GM23248 (cell line): ENCODE results near the gene KCNQ1OT1. TPM values are rescaled to one million over a fixed set of nuclear protein-coding genes. Genes with fewer than 3 reads are reported as not detected.

ENCODE experiments used
- DNase-seq: peaks from one replicate; pipeline ENCODE4 v3.0.0-alpha.2; 2015
- H2AFZ ChIP-seq: fragments of 200-600 bp; sonication (generic); 2 replicates; pipeline ENCODE4 v1.6.1; 2016; ENCODE audit warnings: antibody characterized with exemption
- H3F3A ChIP-seq: fragments of 200-600 bp; sonication (generic); 2 replicates; pipeline ENCODE4 v1.6.1; 2016; ENCODE audit warnings: mild to moderate bottlenecking, antibody characterized with exemption, mixed run types; ENCODE audit not compliant: insufficient read depth
- H3K27ac ChIP-seq: fragments of 200-600 bp; sonication (generic); 2 replicates; pipeline ENCODE4 v1.5.1; 2016; ENCODE audit warnings: mild to moderate bottlenecking
- H3K27me3 ChIP-seq: fragments of 200-600 bp; sonication (generic); replicated peaks from 2 replicates; pipeline ENCODE4 v1.6.1; 2016; ENCODE audit warnings: mild to moderate bottlenecking; ENCODE audit not compliant: insufficient read depth
- H3K36me3 ChIP-seq: fragments of 200-600 bp; sonication (generic); 2 replicates; pipeline ENCODE4 v1.6.1; 2016; ENCODE audit warnings: low read depth, mild to moderate bottlenecking
- H3K4me1 ChIP-seq: fragments of 200-600 bp; sonication (generic); 2 replicates; pipeline ENCODE4 v1.6.1; 2016; ENCODE audit warnings: mild to moderate bottlenecking; ENCODE audit not compliant: insufficient read depth
- H3K4me2 ChIP-seq: fragments of 200-600 bp; sonication (generic); one replicate; pipeline ENCODE4 v1.6.1; 2016; ENCODE audit warnings: mild to moderate bottlenecking; ENCODE audit not compliant: unreplicated experiment
- H3K4me3 ChIP-seq: fragments of 200-600 bp; sonication (generic); 2 replicates; pipeline ENCODE4 v1.5.1; 2016; ENCODE audit warnings: mild to moderate bottlenecking
- H3K79me2 ChIP-seq: fragments of 200-600 bp; sonication (generic); 2 replicates; pipeline ENCODE4 v1.6.1; 2016; ENCODE audit warnings: mild to moderate bottlenecking; ENCODE audit not compliant: insufficient read depth
- H3K9ac ChIP-seq: fragments of 200-600 bp; sonication (generic); 2 replicates; pipeline ENCODE4 v1.6.1; 2016; ENCODE audit warnings: mild to moderate bottlenecking
- H3K9me2 ChIP-seq: fragments of 200-600 bp; sonication (generic); 2 replicates; pipeline ENCODE4 v1.6.1; 2016; ENCODE audit warnings: mixed run types, mild to moderate bottlenecking, moderate library complexity; ENCODE audit not compliant: insufficient read depth
- H3K9me3 ChIP-seq: fragments of 200-600 bp; sonication (generic); one replicate; pipeline ENCODE4 v1.6.1; 2017; ENCODE audit warnings: low read depth
- H4K20me1 ChIP-seq: fragments of 200-600 bp; sonication (generic); 2 replicates; pipeline ENCODE4 v1.6.0; 2016; ENCODE audit not compliant: insufficient read depth
- EZH2 ChIP-seq: fragments of 200-600 bp; sonication (generic); IDR thresholded peaks from 2 replicates; pipeline ENCODE4 v1.6.1; 2018; ENCODE audit warnings: antibody characterized with exemption, mild to moderate bottlenecking; ENCODE audit not compliant: insufficient read depth, poor library complexity, severe bottlenecking
- EZH2phosphoT487 ChIP-seq: fragments of 200-600 bp; sonication (generic); IDR thresholded peaks from 2 replicates; pipeline ENCODE4 v1.6.1; 2018; ENCODE audit warnings: antibody characterized with exemption, moderate library complexity, mild to moderate bottlenecking, low read depth; ENCODE audit not compliant: insufficient read depth
- WGBS, 2 experiments: methylation state at CpG; one replicate each; pipeline ENCODE4 v1.1.6; 2015 to 2017; ENCODE audit warnings: low lambda C conversion rate in 2 of 2, low coverage in 1 of 2; ENCODE audit errors: missing lambda C conversion rate in 2 of 2; 5-methylcytosine and 5-hydroxymethylcytosine counted together
- in situ Hi-C: fragments of 300-500 bp; cut with MboI; formaldehyde crosslinking; loops from 2 replicates; pipeline ENCODE4 v1.15.0; 2020
- polyA plus RNA-seq: library from polyadenylated mRNA; unstranded; fragments of >200 nt; fragmentation: Nextera tagmentation; extraction: Ambion mirVana; gene quantifications from 2 replicates; pipeline ENCODE4 v1.2.1, GENCODE V29; 2016
- total RNA-seq: library from RNA; depleted of rRNA; stranded (reverse); fragments of >200 nt; shearing (Covaris generic); gene quantifications from 2 replicates; pipeline ENCODE4 v1.2.3, GENCODE V29; 2014

Gene KCNQ1OT1
- total and polyA plus RNA-seq, 2 experiments from 2014 or later = 0.49 to 0.86 TPM

- WGBS, 2 experiments = 37 to 38% methylated on average over 3 of the region's 3 CpGs
- H3K9me2 ChIP-seq = no peaks in the 10 kb centered on the region
- no peak overlapping the region for H3K4me2 ChIP-seq
- no peak for DNase-seq
- H2AFZ ChIP-seq = no peak overlapping the region
- in situ Hi-C loops = no loop called here
- no peak overlapping the region for H3K9ac ChIP-seq
- H3K9me3 ChIP-seq = no peaks in the 10 kb centered on the region
- no peaks in the 10 kb centered on the region for H3K79me2 ChIP-seq
- H3K27me3 ChIP-seq = no peaks in the 10 kb centered on the region
- TF ChIP-seq EZH2 (no peak), EZH2phosphoT487 (no peak)
- H3K4me3 ChIP-seq = no peak overlapping the region
- no peaks in the 10 kb centered on the region for H3K36me3 ChIP-seq
- H4K20me1 ChIP-seq = no peaks in the 10 kb centered on the region
- H3K27ac ChIP-seq = no peak overlapping the region
- H3K4me1 ChIP-seq = no peaks in the 10 kb centered on the region
- peaks cover 18% of the 10 kb centered on the region for H3F3A ChIP-seq
Observed at GRCh38 chr11:2625183-2625582, 74.6 kb downstream of the KCNQ1OT1 start.

GRCh38 chr11:2621894-2622293 lies 77.9 kb downstream of the KCNQ1OT1 start:
- in situ Hi-C loops = no loop called here
- Histone ChIP-seq H3K27me3 (no peaks in the 10 kb centered on the region), H3K4me3 (no peak overlapping the region), H2AFZ (no peak overlapping the region), H4K20me1 (no peaks in the 10 kb centered on the region), H3K9me3 (no peaks in the 10 kb centered on the region), H3K9me2 (0 out of 2 replicates have a peak, but pooled peaks cover 4% of the 10 kb centered on the region), H3K36me3 (no peaks in the 10 kb centered on the region), H3K4me2 (no peak overlapping the region), H3K27ac (no peak overlapping the region), H3K79me2 (no peaks in the 10 kb centered on the region), H3K4me1 (no peaks in the 10 kb centered on the region), H3F3A (peaks cover 4% of the 10 kb centered on the region; the same call in 1 of the 2 replicates), H3K9ac (no peak overlapping the region)
- no peak for DNase-seq
- no peak for TF ChIP-seq EZH2
- no peak for TF ChIP-seq EZH2phosphoT487
- WGBS, 2 experiments = 5 to 7% methylated on average over 3 of the region's 3 CpGs

- no peak overlapping the region for H3K4me3 ChIP-seq
- no peak overlapping the region for H3K27ac ChIP-seq
- H3K9me2 ChIP-seq = 0 out of 2 replicates have a peak, but pooled peaks cover 4% of the 10 kb centered on the region
- WGBS, 2 experiments = 46 to 47% methylated on average over 4 of the region's 4 CpGs
- H2AFZ ChIP-seq = no peak overlapping the region
- in situ Hi-C loops = no loop called here
- H3F3A ChIP-seq = no peaks in the 10 kb centered on the region
- H3K4me1 ChIP-seq = no peaks in the 10 kb centered on the region
- H3K9ac ChIP-seq = no peak overlapping the region
- no peaks in the 10 kb centered on the region for H3K9me3 ChIP-seq
- H3K79me2 ChIP-seq = no peaks in the 10 kb centered on the region
- H3K4me2 ChIP-seq = no peak overlapping the region
- peaks cover 15% of the 10 kb centered on the region; the same call in 1 of the 2 replicates for H3K27me3 ChIP-seq
- no peak for DNase-seq
- no peaks in the 10 kb centered on the region for H4K20me1 ChIP-seq
- no peaks in the 10 kb centered on the region for H3K36me3 ChIP-seq
- TF ChIP-seq EZH2 (no peak), EZH2phosphoT487 (no peak)
Observed at GRCh38 chr11:2612884-2613571, 86.8 kb downstream of the KCNQ1OT1 start.

- Histone ChIP-seq H3K4me3 (no peak overlapping the region), H3K9me3 (no peaks in the 10 kb centered on the region), H3K27ac (no peak overlapping the region), H3K4me1 (no peaks in the 10 kb centered on the region), H3K36me3 (no peaks in the 10 kb centered on the region), H3K79me2 (no peaks in the 10 kb centered on the region), H3F3A (no peaks in the 10 kb centered on the region), H4K20me1 (no peaks in the 10 kb centered on the region), H2AFZ (no peak overlapping the region), H3K9me2 (no peaks in the 10 kb centered on the region), H3K4me2 (no peak overlapping the region), H3K27me3 (peaks cover 24% of the 10 kb centered on the region), H3K9ac (no peak overlapping the region)
- DNase-seq = no peak
- in situ Hi-C loops = no loop called here
- WGBS, 2 experiments = 31 to 34% methylated on average over 2 of the region's 2 CpGs
- TF ChIP-seq EZH2 (no peak), EZH2phosphoT487 (no peak)
Observed at GRCh38 chr11:2609345-2609744, 90.4 kb downstream of the KCNQ1OT1 start.
